Naive thymus-derived CD4-positive, alpha-beta T cell (primary cell): Measurements from ENCODE around the gene KCNE3. TPM values are rescaled to one million over a fixed set of nuclear protein-coding genes. Genes with fewer than 3 reads are reported as not detected.

Experiments used
- ATAC-seq: fragments of 150-1000 bp; cut with Tn5 transposase; 2 replicates; pipeline ENCODE4 v1.10.0; 2021; ENCODE audit warnings: mild to moderate bottlenecking, moderate library complexity
- CTCF ChIA-PET: fragments of 350-600 bp; sonication (Branson Sonifier 250); formaldehyde crosslinking; loops from one replicate; lab custom pipeline; 2021; ENCODE audit warnings: antibody characterized with exemption; lab: Charles Lee
- POLR2A ChIA-PET: fragments of 350-600 bp; sonication (Branson Sonifier 250); formaldehyde crosslinking; loops from one replicate; lab custom pipeline; 2021; ENCODE audit warnings: antibody characterized with exemption, inconsistent platforms; lab: Charles Lee
- DNase-seq, 9 donors: peaks; one replicate each; pipeline versions ENCODE4 v3.0.0 to v3.0.0-alpha.2; 2020 to 2022; ENCODE audit warnings: mixed read lengths in 1 of 9
- H3K27ac ChIP-seq: one replicate; pipeline ENCODE4 v1.7.0; 2013; ENCODE audit warnings: mild to moderate bottlenecking, low read depth, low read length, moderate library complexity
- H3K27me3 ChIP-seq, 2 donors: one replicate each; pipeline ENCODE4 v1.7.0; 2013; ENCODE audit warnings: low read length in 2 of 2, mild to moderate bottlenecking in 2 of 2, moderate library complexity in 2 of 2; ENCODE audit not compliant: control insufficient read depth in 2 of 2, insufficient read depth in 2 of 2
- H3K36me3 ChIP-seq, 3 experiments: 1 replicate in 2 of 3; 2 replicates in 1 of 3; pipeline ENCODE4 v1.7.0; 2013; ENCODE audit warnings: low read length in 3 of 3, mild to moderate bottlenecking in 3 of 3, moderate library complexity in 1 of 3; ENCODE audit not compliant: insufficient read depth in 3 of 3, control insufficient read depth in 2 of 3
- H3K4me1 ChIP-seq, 2 donors: one replicate each; pipeline ENCODE4 v1.7.0; 2013; ENCODE audit warnings: low read length in 2 of 2, mild to moderate bottlenecking in 2 of 2, moderate library complexity in 1 of 2; ENCODE audit not compliant: control insufficient read depth in 2 of 2, insufficient read depth in 2 of 2
- H3K4me3 ChIP-seq: 2 replicates; pipeline ENCODE4 v1.7.0; 2013; ENCODE audit warnings: mild to moderate bottlenecking, low read length
- H3K9me3 ChIP-seq, 3 experiments: 1 replicate in 2 of 3; 2 replicates in 1 of 3; pipeline ENCODE4 v1.7.0; 2013; ENCODE audit warnings: low read length in 3 of 3; ENCODE audit not compliant: control insufficient read depth in 2 of 3
- H3K27ac Mint-ChIP-seq, 9 donors: one replicate each; pipeline ENCODE4 v1.8.0; 2020 to 2022; ENCODE audit warnings: mixed read lengths in 9 of 9, mild to moderate bottlenecking in 8 of 9, moderate library complexity in 5 of 9, inconsistent platforms in 2 of 9
- H3K27me3 Mint-ChIP-seq, 5 donors: one replicate each; pipeline ENCODE4 v1.8.0; 2021 to 2022; ENCODE audit warnings: mixed read lengths in 5 of 5, mild to moderate bottlenecking in 1 of 5
- H3K36me3 Mint-ChIP-seq, 5 donors: one replicate each; pipeline ENCODE4 v1.8.0; 2020 to 2022; ENCODE audit warnings: mixed read lengths in 5 of 5, mild to moderate bottlenecking in 3 of 5, inconsistent platforms in 1 of 5
- H3K4me1 Mint-ChIP-seq, 7 donors: one replicate each; pipeline ENCODE4 v1.8.0; 2020 to 2022; ENCODE audit warnings: mixed read lengths in 7 of 7, mild to moderate bottlenecking in 3 of 7, inconsistent platforms in 1 of 7
- H3K4me3 Mint-ChIP-seq, 10 donors: one replicate each; pipeline ENCODE4 v1.8.0; 2020 to 2022; ENCODE audit warnings: mild to moderate bottlenecking in 10 of 10, mixed read lengths in 10 of 10, moderate library complexity in 6 of 10, inconsistent platforms in 2 of 10
- H3K9me3 Mint-ChIP-seq, 11 donors: one replicate each; pipeline ENCODE4 v1.8.0; 2020 to 2022; ENCODE audit warnings: mixed read lengths in 11 of 11, mild to moderate bottlenecking in 4 of 11, inconsistent platforms in 1 of 11, moderate library complexity in 1 of 11
- intact Hi-C, 2 donors: fragments of 100-400 bp; cut with micrococcal nuclease; formaldehyde crosslinking; loops; one replicate each; pipeline ENCODE4 v1.15.1; 2023
- polyA plus RNA-seq, 2 donors: library from polyadenylated mRNA; unstranded; fragments of 300-500 nt; fragmentation: Illumina TruSeq; gene quantifications; one replicate each; pipeline ENCODE4 v1.2.3, GENCODE V29; 2021
- total RNA-seq, 6 experiments: library from RNA in 5 of 6; stranded (reverse) in 5 of 6; gene quantifications; 1 replicate in 5 of 6; 2 replicates in 1 of 6; pipeline ENCODE4 v1.2.3 and lab custom pipeline; 2021 to 2026

KCNE3 gene
- total and polyA plus RNA-seq, 7 experiments from 2014 or later: 0.27 to 16.4 (median 0.97) TPM; not detected in 3

DNA sequence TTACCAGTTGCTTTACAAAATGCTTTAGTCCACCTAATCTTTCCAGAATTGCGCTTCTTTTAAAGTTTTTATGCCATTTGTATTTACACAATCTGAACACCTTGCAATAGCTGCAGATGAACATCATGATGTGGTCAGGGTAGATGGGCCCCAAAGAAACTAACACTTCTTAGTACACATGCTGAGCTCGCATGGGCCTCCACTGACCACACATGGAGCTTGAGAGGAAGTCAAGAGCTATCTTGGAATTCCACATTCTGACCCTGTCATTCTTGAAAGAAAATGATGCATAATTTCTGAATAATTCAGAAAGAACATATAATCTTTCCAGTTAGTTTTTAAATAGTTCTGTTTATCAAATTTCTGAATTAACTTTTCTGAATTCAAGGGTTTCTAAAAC, 18.5 kb upstream of the KCNE3 start:
- Histone ChIP-seq H3K27me3 (no peaks in the 10 kb centered on the region), H3K36me3 (no peaks in the 10 kb centered on the region), H3K9me3 (no peaks in the 10 kb centered on the region), H3K4me1 (no peaks in the 10 kb centered on the region), H3K27ac (no peak overlapping the region), H3K4me3 (no peak overlapping the region)
- ChIA-PET CTCF (no interaction called here), POLR2A (interaction anchor here (1.2 kb wide), 2 partner anchors 8 to 89 kb away, joined by 3 to 4 read pairs; partner anchors contain the start of gene LIPT2)
- Mint-ChIP-seq H3K4me3 (no peak overlapping the region), H3K4me1 (peaks cover 0 to 4% (median 0%) of the 10 kb centered on the region in 7 donors), H3K36me3 (no peaks in the 10 kb centered on the region), H3K9me3 (peaks cover 0 to 4% (median 0%) of the 10 kb centered on the region in 11 donors), H3K27ac (no peak overlapping the region), H3K27me3 (peaks cover 0 to 4% (median 0%) of the 10 kb centered on the region in 5 donors)
- no peak for ATAC-seq
- DNase-seq: no peak
- intact Hi-C loops: no loop called here

DNA sequence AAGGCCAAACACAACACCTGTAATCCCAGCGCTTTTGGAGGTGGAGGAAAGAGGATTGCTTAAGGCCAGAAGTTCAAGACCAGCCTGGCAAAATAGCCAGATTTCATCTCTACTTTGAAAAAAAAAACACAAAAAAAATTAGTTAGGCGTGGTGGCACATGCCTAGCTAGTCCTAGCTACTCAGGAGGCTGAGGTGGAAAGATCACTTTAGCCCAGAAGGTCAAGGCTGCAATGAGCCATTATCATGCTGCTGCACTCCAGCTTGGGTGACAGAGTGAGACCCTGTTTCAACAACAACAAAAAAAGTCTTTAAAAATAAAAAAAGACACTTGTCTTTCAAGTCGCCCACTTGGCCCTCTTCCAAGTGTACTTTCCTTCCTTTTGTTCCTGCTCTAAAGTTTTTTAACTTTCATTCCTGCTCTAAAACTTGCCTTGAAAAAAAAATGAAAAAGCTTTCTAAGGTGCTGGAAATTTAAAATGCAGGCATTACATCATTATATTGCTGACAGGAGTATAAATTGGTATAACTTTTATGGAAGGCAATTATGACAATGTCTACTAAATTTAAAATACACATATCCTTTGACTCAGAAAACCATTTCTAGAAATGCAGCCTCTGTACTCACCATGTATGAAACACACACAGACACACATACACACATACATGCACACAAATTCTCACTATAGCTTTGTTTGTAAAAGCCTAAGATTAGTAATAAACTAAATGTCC, 13.5 kb upstream of the KCNE3 start:
- POLR2A ChIA-PET: no interaction called here
- Histone ChIP-seq H3K36me3 (no peaks in the 10 kb centered on the region), H3K4me3 (no peak overlapping the region), H3K9me3 (no peaks in the 10 kb centered on the region), H3K27me3 (no peaks in the 10 kb centered on the region), H3K4me1 (no peaks in the 10 kb centered on the region), H3K27ac (no peak overlapping the region)
- Mint-ChIP-seq H3K27ac (no peak overlapping the region), H3K4me3 (no peak overlapping the region), H3K36me3 (no peaks in the 10 kb centered on the region), H3K27me3 (peaks cover 0 to 9% (median 0%) of the 10 kb centered on the region in 5 donors), H3K4me1 (no peaks in the 10 kb centered on the region), H3K9me3 (no peaks in the 10 kb centered on the region)
- DNase-seq (no peak), ATAC-seq (no peak)
- CTCF ChIA-PET: no interaction called here
- intact Hi-C loops: no loop called here

DNA sequence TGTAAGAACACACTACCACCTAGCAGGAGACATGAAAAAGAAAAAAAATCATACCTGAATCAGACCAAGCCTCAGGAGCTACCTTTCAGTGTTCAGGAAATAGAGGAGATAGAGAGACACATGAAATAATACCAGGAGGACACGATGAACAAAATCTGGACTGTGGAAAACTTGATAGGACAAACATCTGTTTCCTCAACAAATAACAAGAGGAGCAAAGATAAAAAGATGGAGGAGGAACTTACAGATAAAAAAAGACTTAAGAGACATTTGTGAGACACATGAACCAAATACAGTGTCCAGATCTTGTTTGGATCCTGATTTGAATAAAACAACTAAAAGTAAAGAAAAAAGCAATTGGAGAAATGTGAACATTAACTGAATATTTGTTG, 12.4 kb upstream of the KCNE3 start:
- no peak for ATAC-seq
- intact Hi-C loops: no loop called here
- H3K4me3 ChIP-seq: no peak overlapping the region
- H3K4me3 Mint-ChIP-seq: no peak overlapping the region
- no peaks in the 10 kb centered on the region for H3K27me3 ChIP-seq
- no peaks in the 10 kb centered on the region for H3K36me3 ChIP-seq
- CTCF ChIA-PET: no interaction called here
- H3K27ac Mint-ChIP-seq: no peak overlapping the region
- peaks cover 0 to 9% (median 0%) of the 10 kb centered on the region in 5 donors for H3K27me3 Mint-ChIP-seq
- no peaks in the 10 kb centered on the region for H3K9me3 ChIP-seq
- DNase-seq: no peak
- H3K4me1 ChIP-seq: no peaks in the 10 kb centered on the region
- no peaks in the 10 kb centered on the region for H3K4me1 Mint-ChIP-seq
- POLR2A ChIA-PET: no interaction called here
- no peak overlapping the region for H3K27ac ChIP-seq
- no peaks in the 10 kb centered on the region for H3K9me3 Mint-ChIP-seq
- no peaks in the 10 kb centered on the region for H3K36me3 Mint-ChIP-seq

DNA sequence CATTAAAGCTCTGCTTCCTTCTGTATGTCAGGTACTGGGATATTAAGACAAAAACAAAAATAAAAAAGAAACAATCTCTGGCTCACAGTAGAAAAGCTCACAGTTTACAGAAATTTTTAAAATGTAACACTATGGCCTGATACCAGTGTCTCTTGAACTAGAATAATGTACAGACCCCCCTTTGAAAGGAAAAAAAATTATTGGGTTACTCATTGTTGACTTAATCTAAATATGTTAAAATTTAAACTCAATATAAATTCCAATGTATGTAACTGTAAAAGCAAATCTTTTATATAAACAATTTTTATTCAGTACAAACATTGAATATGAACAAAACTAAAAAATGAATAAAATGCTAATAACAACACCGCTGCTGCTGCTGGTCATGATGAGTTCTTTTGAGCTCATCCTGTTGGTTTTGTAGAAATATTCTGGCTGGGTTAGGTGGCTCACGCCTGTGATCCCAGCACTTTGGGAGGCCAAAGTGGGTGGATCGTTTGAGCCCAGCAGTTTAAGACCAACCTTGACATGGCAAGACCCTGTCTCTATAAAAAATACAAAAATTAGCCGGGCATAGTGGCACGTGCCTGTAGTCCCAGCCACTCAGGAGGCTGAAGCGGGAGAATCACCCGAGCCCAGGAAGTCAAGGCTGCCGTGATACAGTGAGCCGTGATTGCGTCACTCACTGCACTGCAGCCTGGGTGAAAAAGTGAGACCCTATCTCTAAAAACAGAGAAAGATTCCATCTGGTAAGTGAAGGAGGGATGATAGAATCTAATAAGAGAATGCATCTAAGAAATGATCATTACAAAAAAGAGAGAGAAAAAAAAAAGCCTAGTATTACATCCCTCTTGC, 11.8 kb upstream of the KCNE3 start:
- no peak overlapping the region for H3K27ac ChIP-seq
- H3K9me3 ChIP-seq: no peaks in the 10 kb centered on the region
- no peaks in the 10 kb centered on the region for H3K4me1 ChIP-seq
- ATAC-seq (no peak), DNase-seq (no peak)
- Mint-ChIP-seq H3K9me3 (no peaks in the 10 kb centered on the region), H3K27me3 (peaks cover 0 to 9% (median under 1%) of the 10 kb centered on the region in 5 donors), H3K27ac (no peak overlapping the region), H3K4me3 (no peak overlapping the region), H3K4me1 (no peaks in the 10 kb centered on the region), H3K36me3 (no peaks in the 10 kb centered on the region)
- no peaks in the 10 kb centered on the region for H3K27me3 ChIP-seq
- H3K36me3 ChIP-seq: no peaks in the 10 kb centered on the region
- ChIA-PET CTCF (no interaction called here), POLR2A (interaction anchor here (0.7 kb wide), 1 partner anchor 43 kb away, joined by 3 read pairs; no protein-coding TSS in a partner anchor)
- intact Hi-C loops: no loop called here
- H3K4me3 ChIP-seq: no peak overlapping the region

DNA sequence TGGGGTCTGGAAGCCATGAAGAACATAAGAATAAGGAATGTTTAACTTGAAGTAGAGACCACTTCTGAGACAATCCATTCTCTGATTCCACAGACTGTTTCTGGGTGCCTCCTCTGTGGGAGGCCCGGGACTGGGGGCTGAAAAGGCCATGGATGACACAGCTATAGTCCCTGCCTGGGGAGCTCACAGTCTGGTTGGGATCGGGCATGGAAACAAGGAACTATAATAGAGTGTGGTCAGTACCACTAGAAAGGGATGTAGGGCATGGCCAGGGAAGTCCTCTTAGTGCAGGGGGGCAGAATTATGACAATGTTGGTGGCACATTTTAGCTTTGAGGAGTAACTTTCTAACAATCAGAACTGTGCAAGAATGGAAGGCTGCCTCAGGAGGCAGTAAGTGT, 9.2 kb upstream of the KCNE3 start:
- Mint-ChIP-seq H3K4me1 (peaks cover 0 to 8% (median 0%) of the 10 kb centered on the region in 7 donors), H3K4me3 (no peak overlapping the region), H3K9me3 (no peaks in the 10 kb centered on the region), H3K27me3 (peaks cover 0 to 9% (median 5%) of the 10 kb centered on the region in 5 donors), H3K27ac (no peak overlapping the region), H3K36me3 (no peaks in the 10 kb centered on the region)
- ChIA-PET CTCF (no interaction called here), POLR2A (no interaction called here)
- H3K27ac ChIP-seq: no peak overlapping the region
- H3K4me1 ChIP-seq: no peaks in the 10 kb centered on the region
- H3K4me3 ChIP-seq: no peak overlapping the region
- intact Hi-C loops: no loop called here
- H3K9me3 ChIP-seq: no peaks in the 10 kb centered on the region
- ATAC-seq: no peak
- H3K27me3 ChIP-seq: no peaks in the 10 kb centered on the region
- no peaks in the 10 kb centered on the region for H3K36me3 ChIP-seq
- DNase-seq: no peak

DNA sequence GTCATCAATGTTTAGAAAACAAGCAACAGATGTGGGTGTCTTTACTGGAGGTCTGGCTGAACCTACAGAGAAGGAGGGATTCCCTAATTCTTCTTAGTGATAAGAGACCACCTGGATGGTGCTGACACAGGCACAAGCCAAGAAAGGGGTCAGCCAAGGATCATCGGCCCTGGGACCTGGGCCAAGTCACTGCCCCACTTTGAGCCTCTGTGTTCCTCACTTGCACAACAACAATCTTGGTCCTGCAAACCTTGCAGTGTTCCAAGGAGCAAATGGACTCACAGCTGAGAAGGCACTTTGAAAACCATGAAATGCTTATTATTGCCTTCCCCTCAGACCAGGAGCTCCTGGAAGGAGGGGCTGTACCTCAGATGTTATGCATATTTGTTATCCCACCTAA, 7.0 kb upstream of the KCNE3 start:
- Mint-ChIP-seq H3K27me3 (peaks cover 0 to 8% (median 2%) of the 10 kb centered on the region in 5 donors), H3K9me3 (no peaks in the 10 kb centered on the region), H3K4me1 (peaks cover 0 to 8% (median 0%) of the 10 kb centered on the region in 7 donors), H3K27ac (no peak overlapping the region), H3K4me3 (no peak overlapping the region), H3K36me3 (no peaks in the 10 kb centered on the region)
- intact Hi-C loops: no loop called here
- Histone ChIP-seq H3K27ac (no peak overlapping the region), H3K9me3 (no peaks in the 10 kb centered on the region), H3K4me1 (no peaks in the 10 kb centered on the region), H3K4me3 (no peak overlapping the region), H3K27me3 (no peaks in the 10 kb centered on the region), H3K36me3 (no peaks in the 10 kb centered on the region)
- POLR2A ChIA-PET: interaction anchor here (0.5 kb wide), 1 partner anchor 19 kb away, joined by 3 read pairs; the partner anchor contains the start of gene LIPT2
- ATAC-seq (no peak), DNase-seq (no peak)
- CTCF ChIA-PET: no interaction called here
